Stomach (tissue), 4 donors: Measurements from ENCODE around the gene PTGDS.

Experiments
- POLR2A ChIP-seq, 4 donors: fragments of 450-650 bp; IDR thresholded peaks; one replicate each; pipeline ENCODE4 v1.6.1; 2016; ENCODE audit warnings: antibody characterized with exemption in 4 of 4, control low read depth in 2 of 4, mild to moderate bottlenecking in 1 of 4, moderate library complexity in 1 of 4
- TF ChIP-seq, protein P1 (sequence below), 7 experiments: fragments of 450-650 bp in 4 of 7; fragments of 200-600 bp in 3 of 7; sonication (generic) in 3 of 7; IDR thresholded peaks; one replicate each; pipeline ENCODE4 v1.5.1; 2016 to 2019; ENCODE audit warnings: antibody characterized with exemption in 7 of 7, control low read depth in 2 of 7, mild to moderate bottlenecking in 1 of 7

- TF ChIP-seq, protein P1, sequence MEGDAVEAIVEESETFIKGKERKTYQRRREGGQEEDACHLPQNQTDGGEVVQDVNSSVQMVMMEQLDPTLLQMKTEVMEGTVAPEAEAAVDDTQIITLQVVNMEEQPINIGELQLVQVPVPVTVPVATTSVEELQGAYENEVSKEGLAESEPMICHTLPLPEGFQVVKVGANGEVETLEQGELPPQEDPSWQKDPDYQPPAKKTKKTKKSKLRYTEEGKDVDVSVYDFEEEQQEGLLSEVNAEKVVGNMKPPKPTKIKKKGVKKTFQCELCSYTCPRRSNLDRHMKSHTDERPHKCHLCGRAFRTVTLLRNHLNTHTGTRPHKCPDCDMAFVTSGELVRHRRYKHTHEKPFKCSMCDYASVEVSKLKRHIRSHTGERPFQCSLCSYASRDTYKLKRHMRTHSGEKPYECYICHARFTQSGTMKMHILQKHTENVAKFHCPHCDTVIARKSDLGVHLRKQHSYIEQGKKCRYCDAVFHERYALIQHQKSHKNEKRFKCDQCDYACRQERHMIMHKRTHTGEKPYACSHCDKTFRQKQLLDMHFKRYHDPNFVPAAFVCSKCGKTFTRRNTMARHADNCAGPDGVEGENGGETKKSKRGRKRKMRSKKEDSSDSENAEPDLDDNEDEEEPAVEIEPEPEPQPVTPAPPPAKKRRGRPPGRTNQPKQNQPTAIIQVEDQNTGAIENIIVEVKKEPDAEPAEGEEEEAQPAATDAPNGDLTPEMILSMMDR (IDR thresholded peaks at IDR 0.05), result no peak
- no peak for TF ChIP-seq POLR2A (IDR thresholded peaks at IDR 0.05)
Measured at GRCh38 chr9:136975644-136976043, 1.7 kb upstream of the PTGDS start.
